HL-60/S4 (cell line): Measurements from ENCODE around the gene MTCH1.

ENCODE experiments used
- in situ Hi-C: fragments of 300-500 bp; cut with MboI; formaldehyde crosslinking; loops from 2 replicates; pipeline ENCODE4 v1.14.3; 2022; ENCODE audit warnings: low sequenced_read_pairs

Gene MTCH1, protein sequence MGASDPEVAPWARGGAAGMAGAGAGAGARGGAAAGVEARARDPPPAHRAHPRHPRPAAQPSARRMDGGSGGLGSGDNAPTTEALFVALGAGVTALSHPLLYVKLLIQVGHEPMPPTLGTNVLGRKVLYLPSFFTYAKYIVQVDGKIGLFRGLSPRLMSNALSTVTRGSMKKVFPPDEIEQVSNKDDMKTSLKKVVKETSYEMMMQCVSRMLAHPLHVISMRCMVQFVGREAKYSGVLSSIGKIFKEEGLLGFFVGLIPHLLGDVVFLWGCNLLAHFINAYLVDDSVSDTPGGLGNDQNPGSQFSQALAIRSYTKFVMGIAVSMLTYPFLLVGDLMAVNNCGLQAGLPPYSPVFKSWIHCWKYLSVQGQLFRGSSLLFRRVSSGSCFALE

DNA sequence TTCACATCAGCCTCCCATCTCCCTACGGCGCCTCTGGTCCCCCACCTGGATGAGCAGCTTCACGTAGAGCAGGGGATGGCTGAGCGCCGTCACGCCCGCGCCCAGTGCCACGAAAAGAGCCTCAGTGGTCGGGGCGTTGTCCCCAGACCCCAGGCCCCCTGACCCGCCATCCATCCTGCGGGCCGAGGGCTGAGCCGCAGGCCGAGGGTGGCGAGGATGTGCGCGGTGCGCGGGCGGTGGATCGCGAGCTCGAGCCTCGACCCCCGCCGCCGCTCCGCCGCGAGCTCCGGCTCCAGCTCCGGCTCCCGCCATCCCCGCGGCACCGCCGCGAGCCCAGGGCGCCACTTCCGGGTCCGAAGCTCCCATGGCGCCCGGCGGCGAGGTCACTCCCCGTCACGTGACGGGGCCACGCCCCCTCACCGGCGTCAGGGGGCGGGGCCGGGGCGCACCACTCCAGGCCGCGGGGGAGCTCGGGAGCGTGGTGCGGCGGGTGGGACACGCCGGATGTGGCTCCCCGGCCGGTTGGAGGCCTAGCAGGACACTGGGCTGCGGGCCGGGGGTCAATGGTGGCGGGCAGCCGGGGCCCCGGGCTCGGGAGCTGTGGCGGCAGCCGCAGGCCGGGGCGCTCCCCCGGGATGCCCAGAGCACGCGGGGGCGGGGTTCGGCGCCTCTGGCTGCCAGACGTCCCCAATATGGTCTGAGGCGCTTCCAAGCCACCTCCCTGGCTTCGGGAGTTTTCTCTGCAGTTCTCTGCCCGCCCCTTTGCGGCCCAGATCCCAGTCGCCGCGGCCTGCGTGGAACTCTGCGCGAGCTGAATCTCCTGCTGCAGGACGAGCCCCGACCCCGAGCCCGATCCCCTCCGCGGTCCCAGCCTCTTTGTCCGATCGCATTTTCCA lies at the start of gene MTCH1:
Gene MTCH1 (minus strand): TSS at position 389 of the 896 bp plus-strand sequence. CDS start 23 bp downstream, at position 366.
- in situ Hi-C loops, result no loop called here

DNA sequence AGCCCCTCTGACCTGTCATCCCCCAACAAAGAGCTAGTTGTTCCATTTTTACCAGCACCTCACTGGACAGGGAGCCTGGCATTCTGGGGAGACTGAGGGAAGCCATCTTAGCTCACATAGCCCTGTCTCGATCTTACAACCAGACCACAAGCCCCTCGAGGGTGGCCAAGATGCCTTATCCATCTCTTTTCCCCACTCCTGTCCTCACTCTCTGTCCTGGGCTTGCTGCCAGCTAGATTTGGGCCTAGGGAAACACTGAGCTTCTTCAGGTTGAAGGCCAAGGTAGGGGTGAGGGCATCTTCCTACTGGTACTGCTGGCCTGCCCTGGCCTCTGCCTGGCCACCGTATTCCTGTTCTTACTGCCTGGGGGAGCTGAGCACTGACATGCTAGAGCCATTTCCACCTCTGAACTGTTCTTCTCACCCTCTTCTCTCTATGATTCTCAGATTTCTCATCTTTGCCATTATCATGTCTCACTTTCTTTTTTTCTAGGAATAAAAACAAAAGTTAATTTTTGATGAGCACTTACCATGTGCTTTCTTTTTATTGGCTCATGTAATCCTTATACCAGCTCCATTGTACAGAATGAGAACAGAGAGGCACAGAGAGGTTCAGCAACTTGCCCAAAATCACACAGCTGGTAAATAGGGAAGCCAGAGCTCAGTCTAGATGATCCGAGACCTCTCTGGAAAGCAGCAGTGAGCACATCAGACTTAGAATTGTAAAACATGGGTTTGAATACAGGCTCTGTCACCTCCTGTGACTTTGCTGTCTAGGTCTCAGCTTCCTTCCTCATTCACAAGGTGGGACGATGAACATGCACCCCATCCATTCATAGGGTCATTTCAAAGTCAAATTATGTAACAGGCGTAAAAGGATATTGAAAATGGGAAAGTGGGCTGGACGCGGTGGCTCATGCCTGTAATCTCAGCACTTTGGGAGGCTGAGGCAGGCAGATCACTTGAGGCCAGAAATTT lies 48.1 kb upstream of the MTCH1 start:
- in situ Hi-C loops, result no loop called here

GRCh38 chr6:37033255-37033654 lies 47.3 kb upstream of the MTCH1 start:
- in situ Hi-C loops, result no loop called here

GRCh38 chr6:37032239-37032638 lies 46.2 kb upstream of the MTCH1 start:
- in situ Hi-C loops, result no loop called here

GRCh38 chr6:37030599-37030998 lies 44.6 kb upstream of the MTCH1 start:
- in situ Hi-C loops, result no loop called here

DNA sequence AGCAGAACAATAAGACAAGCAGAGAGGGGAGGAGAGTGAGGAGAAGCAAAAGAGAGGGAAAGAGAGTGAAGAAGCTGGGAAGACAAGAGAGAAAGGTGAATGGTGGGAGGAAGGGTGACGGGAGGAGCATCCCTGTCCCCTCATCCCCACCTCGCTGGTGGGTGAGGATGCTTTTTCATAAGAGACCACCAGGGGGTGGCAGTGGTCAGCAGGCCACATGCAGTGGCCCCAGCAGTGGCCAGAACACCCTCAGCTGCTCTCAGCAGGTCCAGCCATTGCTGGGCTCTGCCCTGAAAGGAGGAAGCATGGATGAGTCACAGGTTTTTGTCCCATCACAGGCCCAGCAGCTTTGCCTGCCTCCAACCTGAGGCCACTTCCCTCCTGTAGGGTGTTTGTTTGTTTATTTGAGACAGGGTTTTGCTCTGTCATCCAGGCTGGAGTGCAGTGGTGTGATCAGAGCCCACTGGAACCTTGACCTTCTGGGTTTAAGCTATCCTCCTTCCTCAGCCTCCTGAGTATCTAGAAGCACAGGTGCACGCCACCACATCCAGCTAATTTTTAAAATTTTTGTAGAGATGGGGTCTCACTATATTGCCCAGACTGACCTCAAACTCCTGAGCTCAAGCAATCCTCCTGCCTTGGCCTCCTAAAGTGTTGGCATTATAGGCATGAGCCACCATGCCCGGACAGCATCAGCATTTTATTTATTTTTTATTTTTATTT lies 43.4 kb upstream of the MTCH1 start:
- in situ Hi-C loops, result loop anchor here (10.0 kb wide), 1 partner anchor 145 kb away; the partner anchor contains the start of gene PIM1

DNA sequence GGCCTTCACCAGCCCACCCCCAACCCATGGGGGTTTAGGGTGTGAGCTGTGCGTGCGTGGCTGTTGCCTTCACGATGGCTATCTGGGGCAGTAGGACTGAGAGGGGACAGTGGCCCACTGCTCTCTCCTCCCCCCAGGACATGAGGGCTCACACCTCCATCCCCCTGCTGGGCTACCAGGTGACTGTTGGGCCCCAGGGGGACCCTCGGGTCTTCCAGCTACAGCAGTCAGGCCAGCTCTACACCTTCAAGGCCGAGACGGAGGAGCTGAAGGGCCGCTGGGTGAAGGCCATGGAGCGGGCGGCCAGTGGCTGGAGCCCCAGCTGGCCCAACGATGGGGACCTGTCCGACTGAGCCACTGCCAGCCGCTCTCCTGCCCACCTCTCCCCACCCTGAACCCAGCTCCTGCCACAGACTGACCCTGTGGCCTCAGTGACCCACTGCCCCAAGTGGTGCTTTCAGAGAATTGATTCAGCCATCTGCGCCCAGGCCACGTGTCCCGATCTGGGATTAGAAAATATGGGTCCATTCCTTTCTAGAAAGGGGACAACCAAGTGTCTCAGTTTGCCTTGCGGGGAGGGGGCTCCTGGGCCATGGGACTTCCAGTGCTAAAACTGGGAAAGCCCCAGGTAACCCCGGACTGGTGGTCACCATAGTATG lies 41.9 kb upstream of the MTCH1 start:
- in situ Hi-C loops, result loop anchor here (10.0 kb wide), 1 partner anchor 147 kb away; the partner anchor contains the start of gene PIM1

DNA sequence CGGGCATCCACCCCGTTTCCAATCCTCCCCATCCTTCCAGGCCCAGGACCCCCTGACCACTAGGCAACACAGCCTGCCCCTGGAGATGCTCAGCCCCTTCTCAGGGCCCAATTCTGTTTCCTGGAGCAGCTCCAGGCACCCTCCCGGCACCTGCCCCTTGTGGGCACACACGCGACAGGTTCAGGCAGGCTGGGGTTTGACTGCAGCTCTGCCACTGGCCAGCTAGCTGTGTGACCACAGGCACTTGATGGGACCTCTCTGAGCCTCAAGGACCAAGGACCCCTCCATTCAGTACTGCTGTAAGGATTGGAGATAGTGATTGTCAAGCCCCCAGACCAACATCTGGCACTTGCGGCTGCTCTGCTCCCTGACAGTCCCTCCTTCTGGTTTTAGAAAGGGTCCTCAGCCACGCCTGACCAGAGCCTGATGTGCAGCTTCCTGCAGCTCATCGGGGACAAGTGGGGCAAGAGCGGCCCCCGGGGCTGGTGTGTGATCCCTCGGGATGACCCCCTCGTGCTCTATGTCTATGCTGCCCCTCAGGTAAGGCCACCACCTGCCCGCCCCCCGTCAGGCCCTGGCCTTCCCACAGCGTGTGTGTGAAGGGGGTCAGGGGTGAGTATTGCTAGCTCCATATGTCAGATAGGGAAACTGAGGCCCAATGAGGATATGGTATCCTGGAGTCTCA lies 41.2 kb upstream of the MTCH1 start:
- in situ Hi-C loops, result loop anchor here (10.0 kb wide), 1 partner anchor 148 kb away; the partner anchor contains the start of gene PIM1

GRCh38 chr6:37025621-37026466 lies 39.8 kb upstream of the MTCH1 start:
- in situ Hi-C loops, result loop anchor here (10.0 kb wide), 1 partner anchor 149 kb away; the partner anchor contains the start of gene PIM1

DNA sequence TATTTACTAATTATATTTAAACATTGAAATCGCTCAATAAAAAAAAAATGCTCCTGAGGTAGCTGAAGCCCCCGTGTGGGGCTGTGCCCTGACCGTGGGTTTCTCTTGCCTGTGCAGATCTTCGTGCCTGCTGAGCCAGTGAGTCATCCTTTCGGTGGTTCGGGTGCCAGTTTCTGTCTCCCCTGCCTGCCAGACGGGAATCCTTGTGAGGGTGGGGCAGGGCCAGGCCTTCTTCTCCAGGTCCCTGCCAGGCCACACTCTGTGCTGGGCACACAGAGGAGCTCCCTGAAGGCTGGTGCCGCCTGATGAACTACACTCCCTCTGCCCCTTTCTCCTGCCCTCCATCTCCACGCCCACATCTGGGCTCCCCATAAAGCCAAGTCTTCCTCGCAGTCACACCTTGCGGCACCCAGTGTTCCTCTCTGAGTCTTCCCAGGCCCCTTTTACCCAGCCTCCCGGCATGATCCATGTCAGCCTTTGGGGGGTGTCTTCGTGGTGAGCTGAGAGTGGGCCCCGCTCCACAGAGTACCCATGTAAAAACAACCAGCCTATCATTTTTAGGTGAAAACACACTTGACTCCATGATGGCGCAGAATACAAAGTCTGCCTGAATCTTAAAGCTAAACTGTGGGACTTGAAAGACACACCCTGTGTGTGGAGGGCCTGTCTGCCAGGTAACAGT lies 38.8 kb upstream of the MTCH1 start:
- in situ Hi-C loops, result loop anchor here (5.0 to 25.0 kb wide), 3 partner anchors 150 to 412 kb away; partner anchors contain the start of gene PIM1

DNA sequence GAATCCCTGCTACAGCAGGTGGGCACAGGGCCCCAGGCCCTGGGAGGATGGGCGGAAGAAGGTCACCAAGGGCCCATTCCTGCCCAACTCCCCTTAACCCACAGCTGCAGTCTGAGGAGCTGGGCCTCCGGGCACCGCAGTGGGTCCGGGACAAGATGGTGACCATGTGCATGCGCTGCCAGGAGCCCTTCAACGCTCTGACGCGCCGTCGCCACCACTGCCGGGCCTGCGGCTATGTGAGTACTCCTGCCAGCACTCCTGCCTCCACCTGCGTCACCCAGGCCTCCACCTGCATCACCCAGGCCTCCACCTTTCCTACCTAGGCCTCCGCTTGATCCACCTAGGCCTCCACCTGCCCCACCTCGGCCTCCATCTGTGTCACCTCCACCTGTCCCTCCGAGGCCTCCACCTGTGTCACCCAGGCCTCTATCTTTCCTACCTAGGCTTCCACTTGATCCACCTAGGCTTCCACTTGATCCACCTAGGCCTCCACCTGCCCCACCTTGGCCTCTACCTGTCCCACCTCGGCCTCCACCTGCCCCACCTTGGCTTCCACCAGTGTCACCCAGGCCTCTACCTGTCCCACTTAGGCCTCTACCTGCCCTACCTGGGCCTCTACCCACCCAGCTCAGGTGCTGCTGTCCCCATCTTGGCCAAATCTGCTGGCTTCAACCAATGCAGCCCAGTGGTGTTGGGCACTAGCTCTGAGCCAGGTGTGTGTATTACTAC lies 36.3 kb upstream of the MTCH1 start:
- in situ Hi-C loops, result loop anchor here (5.0 to 25.0 kb wide), 3 partner anchors 153 to 410 kb away; partner anchors contain the start of gene PIM1

DNA sequence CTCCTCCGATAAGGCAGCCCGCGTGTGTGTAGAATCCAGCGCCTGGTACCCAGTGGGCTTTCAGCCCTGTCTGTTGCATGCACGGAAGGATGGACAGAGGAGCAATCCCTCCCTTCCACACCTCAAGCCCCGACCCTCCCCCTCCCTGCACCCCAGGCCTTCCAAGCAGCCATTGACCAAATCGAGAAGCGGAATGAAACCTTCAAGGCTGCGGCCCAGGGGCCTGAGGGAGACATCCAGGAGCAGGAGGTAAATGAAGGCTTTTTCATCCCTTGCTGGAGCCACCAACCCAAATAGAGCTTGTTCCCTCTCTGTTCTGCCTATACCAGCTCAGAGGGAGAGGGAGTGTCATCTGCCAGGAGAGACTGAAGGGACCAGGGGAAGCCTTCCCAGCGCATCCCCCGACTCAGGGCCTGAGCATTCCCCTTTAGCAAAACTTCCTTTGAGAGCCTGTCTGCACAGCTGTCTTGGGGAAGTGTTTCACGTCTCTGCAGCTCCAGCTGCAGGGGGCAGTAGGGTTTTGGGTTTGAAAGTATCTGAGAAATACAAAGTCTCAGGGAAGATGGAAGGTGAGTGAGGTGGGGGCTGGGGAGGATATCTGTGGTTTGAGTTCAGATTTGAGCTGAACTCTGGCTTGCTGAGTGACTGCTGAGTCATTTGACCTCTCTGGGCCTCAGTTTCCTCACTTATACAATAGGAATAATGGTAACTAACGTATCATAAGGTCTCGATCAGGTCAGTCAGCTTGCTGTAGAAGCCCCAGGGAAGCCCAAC lies 35.5 kb upstream of the MTCH1 start:
- in situ Hi-C loops, result loop anchor here (5.0 to 25.0 kb wide), 3 partner anchors 153 to 409 kb away; partner anchors contain the start of gene PIM1

GRCh38 chr6:37020812-37021211 lies 34.8 kb upstream of the MTCH1 start:
- in situ Hi-C loops, result loop anchor here (5.0 to 25.0 kb wide), 3 partner anchors 154 to 409 kb away; partner anchors contain the start of gene PIM1

GRCh38 chr6:37020381-37020780 lies 34.4 kb upstream of the MTCH1 start:
- in situ Hi-C loops, result loop anchor here (5.0 to 25.0 kb wide), 3 partner anchors 154 to 408 kb away; partner anchors contain the start of gene PIM1

GRCh38 chr6:37019065-37019450 lies 33.1 kb upstream of the MTCH1 start:
- in situ Hi-C loops, result loop anchor here (25.0 kb wide), 1 partner anchor 407 kb away; no protein-coding TSS in a partner anchor
